ENCODE measurements around the gene CBL.

The CBL gene

DNA sequence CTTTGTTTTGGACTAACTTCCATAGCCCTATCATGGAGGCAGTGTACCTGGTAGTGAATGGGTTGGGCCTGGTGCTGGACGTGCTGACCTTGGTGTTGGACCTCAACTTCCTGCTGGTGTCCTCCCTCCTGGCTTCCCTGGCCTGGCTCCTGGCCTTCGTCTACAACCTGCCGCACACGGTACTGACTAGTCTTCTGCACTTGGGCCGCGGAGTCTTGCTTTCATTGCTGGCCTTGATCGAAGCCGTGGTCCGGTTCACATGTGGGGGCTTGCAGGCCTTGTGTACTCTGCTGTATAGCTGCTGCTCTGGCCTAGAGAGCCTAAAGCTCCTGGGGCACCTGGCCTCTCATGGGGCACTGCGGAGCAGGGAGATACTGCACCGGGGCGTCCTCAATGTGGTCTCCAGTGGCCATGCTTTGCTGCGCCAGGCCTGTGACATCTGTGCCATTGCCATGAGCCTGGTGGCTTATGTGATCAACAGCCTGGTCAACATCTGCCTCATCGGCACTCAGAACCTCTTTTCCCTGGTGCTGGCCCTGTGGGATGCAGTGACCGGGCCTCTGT is 129.0 kb downstream of the CBL start:
- no peak for DNase-seq

GRCh38 chr11:119335655-119336543 is 129.8 kb downstream of the CBL start:
- no peak for DNase-seq

- no peak for DNase-seq
Measured at GRCh38 chr11:119336744-119337469, 130.8 kb downstream of the CBL start.

- DNase-seq, result no peak
Measured at GRCh38 chr11:119337581-119338317, 131.6 kb downstream of the CBL start.

DNA sequence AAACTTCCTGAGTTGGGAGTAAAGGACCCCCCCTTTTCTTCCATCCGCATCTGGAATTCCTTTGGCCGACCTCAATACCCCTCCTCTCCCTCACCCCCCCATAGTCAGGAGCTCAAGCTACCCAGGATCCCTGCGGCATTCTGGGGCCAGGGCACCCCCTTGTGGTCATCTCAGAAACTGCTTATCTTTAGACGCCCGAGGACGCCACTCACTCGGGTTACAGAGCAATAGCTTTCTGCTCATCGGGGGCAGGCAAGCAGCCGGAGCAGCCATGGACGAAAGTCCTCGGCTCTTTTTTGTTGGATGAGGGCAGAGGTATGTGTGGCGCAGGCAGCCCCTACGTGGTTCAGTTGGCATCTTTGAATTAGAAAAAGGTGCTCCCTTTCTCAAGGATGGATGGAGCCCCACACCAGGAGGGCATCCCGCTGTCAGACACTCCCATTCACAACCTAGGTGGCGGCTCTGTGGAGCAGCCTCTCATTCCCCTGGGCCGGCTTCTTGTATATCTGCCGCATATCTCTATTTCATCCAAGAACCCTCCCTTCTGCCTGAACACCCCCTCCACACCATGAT is 132.3 kb downstream of the CBL start:
- peak; percentile 66 for DNase-seq

- DNase-seq, result no peak
Measured at GRCh38 chr11:119338965-119339588, 132.9 kb downstream of the CBL start.

DNA sequence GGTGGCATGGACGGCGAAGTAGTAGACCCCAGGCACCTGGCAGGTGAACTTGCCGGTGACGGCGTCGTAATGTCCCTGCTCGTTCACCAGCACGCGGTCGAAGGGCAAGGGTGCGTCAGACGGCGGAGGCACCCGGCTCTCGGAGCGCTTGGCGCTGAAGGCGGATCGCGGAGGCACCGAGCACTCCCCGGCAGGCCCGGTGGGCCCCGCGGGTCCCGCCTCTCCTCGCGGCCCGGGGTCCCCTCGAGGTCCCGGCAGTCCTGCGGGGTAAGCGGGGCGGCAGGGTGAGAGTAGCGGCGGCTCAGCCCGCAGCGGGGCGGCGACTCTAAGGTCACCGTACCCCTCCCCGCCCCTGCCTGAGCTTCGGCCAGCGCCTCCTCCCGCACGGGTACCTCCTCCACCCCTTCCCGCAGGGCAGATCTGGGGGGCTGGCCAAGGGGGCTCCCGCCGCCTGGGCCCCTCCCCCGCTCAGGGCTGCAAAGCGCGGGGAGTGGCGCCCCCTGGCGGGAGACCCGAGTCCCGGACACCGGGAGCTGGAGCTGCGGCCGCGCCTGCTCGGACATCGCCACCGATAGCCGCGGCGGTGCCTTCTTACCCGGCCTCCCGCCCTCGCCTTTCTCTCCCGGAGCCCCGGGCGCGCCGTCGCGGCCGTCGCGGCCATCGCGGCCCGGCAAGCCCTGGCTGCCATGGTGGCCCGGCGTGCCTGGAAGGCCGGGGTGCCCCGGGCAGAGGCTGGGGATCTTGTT is 133.6 kb downstream of the CBL start:
- DNase-seq, result no peak

DNA sequence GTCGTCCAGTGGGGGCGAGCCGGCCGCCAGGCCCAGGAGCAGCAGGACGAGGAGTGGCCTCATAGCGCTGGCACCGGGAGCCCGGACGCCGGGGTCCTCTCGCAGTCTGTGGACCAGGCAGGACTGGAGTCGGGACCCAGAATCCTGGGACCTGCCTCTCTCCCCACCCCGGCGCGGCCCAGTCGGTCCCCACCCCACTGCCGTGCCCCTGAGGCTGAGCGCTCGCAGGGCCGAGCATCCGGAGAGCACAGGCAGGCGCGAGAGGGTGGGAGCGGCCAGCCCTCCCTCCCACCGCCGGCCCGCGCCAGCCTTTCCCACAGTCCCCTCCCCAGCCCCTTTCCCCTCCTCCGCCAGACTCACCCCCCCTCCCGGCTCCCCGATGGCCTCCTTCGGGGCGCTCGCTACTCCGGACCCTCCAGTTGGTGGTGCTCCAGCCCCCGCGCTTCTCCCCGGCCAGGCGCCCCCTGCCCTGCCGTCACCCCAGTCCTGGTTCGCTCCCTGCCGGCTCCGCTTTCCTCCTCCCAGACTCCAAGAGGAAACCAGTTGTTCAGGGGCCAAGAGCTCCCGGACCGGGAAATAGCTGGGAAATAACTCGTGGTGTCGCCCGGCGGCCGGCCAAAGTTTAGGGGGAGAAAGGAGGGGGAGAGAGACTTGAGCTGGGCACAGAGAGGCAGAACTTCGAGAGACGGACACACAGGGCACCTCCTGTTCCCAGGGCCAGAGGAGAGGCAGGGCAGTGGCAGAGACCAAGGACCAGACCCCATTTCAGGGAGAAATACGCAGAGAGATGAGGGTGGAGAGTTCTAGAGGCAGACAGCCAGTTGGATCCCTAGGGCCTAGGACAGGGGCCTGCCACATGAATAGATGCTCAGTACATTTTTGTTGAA is 134.4 kb downstream of the CBL start, which contains the start of gene C1QTNF5:
Gene C1QTNF5, minus strand, starts transcription at position 549 of the 887 bp plus-strand sequence. Its CDS starts 486 bp downstream, at position 63.
- no peak for DNase-seq

GRCh38 chr11:119341222-119342022 is 135.3 kb downstream of the CBL start:
- DNase-seq, result no peak

GRCh38 chr11:119342023-119342300 is 135.8 kb downstream of the CBL start:
- DNase-seq, result no peak

DNA sequence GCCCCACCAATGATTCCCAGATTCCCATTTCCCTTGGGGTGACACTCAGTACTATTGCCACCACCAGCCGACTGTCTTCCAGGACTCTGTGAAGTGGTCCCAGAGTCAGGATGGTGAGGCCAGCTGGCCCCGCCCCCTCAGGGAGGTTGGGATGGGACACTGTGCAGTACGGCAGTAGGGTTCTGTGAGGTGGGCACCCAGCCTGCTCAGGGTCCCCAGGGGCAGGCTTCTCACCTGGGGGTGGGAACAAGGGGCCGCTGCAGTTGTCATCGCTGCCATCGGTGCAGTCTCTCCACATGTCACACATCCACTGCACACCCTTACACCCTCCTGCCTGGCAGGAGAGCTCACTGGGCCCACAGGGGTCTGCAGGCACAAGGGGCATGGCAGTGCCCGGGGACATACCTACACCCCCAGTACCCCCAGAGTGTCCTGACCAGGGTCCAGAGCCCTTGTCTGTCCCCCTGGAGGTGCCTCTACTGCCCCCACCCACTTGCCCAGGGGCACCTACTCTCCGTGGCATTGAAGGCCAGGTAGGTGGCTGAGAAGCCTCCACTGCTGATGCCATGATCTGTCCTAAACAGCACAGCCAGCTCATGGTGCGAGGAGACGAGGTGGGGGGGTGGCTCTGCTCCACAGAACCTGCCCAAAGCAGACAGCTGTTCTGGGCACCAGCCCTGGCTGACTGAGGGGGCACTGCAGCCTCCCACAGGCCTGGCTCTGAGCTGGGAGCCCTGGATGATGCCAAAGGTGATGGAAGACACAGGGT is 136.4 kb downstream of the CBL start:
- DNase-seq, result no peak

DNA sequence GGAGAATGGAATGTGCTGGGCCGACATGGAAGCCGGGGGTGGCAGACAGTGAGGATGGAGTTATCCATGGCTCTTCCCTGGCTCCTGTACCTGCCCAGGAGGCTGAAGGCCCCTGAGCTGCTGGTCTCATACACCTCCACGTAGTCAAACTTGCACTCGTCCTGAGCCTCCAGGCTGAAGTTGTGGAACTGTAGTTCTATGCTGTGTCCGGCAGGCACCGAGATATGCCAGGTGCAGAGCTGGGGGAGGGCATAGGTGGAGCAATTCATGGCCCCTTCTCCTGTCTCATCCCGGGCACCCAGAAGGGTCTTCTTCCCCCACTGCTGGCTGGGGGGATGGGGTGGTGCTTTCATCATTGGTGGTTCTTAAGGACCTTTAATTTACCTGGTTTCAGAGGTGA is 137.6 kb downstream of the CBL start:
- DNase-seq, result no peak

- no peak for DNase-seq
Measured at GRCh38 chr11:119344291-119345010, 138.3 kb downstream of the CBL start.

- DNase-seq, result no peak
Measured at GRCh38 chr11:119345685-119346084, 139.5 kb downstream of the CBL start.

DNA sequence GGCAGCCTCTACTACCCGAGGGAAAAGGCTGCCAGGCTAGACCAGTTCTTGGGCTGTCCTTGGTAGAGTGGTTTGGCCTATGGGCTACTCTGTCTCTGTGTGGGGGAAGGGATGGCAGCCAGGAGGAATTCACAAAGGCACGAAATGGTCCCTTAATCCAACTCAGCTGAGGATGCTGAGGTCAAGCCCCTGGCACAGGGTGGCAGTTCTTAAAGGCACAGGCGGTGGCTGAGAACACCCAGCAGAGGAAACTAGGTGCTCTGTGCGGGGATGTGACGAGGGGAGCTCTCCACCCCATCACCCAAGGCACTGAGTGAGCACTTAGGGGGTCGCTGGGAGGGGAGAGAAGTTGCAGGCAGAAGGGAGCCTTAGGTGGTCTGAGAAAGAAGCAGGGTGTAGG is 140.5 kb downstream of the CBL start, which contains the start of gene MFRP:
Gene MFRP, minus strand, starts transcription at position 101 of the 400 bp plus-strand sequence. CDS start 192 bp downstream, outside the sequence.
- no peak for DNase-seq

GRCh38 chr11:119347242-119347641 is 141.1 kb downstream of the CBL start:
- DNase-seq, result no peak

- no peak for DNase-seq
Measured at GRCh38 chr11:119347940-119348605, 141.9 kb downstream of the CBL start.
